Activated CD4-positive, alpha-beta T cell treated with anti-CD3 and anti-CD28 coated beads, Interleukin-2, Interleukin-6, amounts not matched to agents 100 ng/mL and 50 ng/mL, durations not matched to agents 16 hours and 8 hours (primary cell): Measurements from ENCODE around the gene PAXX.

ENCODE experiments used
- DNase-seq: peaks from one replicate; pipeline ENCODE4 v3.0.0-alpha.2; 2020

The PAXX gene

DNA sequence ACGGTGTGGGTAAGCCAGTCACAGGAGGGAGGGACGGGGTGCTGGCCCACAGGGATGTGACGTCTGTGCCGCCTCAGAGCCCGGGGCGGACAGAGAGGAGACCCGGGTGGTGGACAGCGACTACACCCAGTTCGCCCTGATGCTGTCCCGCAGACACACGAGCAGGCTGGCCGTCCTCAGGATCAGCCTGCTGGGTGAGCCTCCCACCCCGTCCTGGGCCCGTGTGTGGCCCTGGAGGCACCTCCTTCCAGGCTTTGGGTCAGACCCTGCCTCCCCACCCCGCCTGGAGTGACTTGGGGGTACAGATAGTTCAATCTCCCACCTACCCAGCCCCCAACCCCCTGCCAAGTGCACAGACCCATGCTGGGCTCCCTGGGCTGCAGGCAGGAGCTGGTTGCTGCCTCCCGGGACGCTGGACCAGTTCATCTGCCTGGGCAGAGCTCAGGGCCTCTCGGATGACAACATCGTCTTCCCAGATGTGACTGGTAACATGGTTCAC, 38.4 kb upstream of the PAXX start:
- no peak for DNase-seq

DNA sequence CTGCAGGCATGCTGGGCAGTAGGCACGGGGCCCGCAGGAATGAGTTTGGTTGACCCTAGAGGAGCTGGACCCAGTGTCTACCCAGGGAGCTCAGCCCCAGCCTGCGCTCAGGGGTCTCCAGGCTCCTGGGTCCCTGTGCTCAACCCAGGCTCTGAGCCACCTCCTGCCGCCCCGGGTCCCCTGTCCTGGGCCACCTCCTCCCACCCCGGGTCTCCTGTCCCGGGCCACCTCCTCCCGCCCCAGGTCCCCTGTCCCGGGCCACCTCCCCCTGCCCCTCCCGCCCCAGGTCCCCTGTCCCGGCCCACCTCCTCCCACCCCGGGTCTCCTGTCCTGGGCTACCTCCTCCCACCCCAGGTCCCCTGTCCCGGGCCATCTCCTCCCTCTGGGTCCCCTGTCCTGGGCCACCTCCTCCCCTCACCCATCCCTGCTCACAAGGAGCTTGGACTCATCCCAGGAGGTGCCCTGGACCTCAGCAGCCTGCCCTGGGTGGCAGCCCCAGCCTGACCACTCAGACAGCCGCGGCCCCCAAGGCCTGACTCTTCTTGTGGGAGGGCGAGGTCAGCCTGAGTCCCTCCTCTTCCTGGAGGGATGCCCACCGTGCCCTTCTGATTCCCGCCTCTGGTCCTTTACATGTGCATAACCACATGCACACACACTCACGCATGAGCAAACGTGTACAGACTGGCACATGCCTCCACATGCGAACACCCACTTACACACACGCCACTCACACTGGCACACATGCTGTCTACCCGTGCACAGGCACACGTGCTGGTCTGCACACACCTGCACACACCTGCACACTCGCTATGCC, 37.7 kb upstream of the PAXX start:
- no peak for DNase-seq

DNA sequence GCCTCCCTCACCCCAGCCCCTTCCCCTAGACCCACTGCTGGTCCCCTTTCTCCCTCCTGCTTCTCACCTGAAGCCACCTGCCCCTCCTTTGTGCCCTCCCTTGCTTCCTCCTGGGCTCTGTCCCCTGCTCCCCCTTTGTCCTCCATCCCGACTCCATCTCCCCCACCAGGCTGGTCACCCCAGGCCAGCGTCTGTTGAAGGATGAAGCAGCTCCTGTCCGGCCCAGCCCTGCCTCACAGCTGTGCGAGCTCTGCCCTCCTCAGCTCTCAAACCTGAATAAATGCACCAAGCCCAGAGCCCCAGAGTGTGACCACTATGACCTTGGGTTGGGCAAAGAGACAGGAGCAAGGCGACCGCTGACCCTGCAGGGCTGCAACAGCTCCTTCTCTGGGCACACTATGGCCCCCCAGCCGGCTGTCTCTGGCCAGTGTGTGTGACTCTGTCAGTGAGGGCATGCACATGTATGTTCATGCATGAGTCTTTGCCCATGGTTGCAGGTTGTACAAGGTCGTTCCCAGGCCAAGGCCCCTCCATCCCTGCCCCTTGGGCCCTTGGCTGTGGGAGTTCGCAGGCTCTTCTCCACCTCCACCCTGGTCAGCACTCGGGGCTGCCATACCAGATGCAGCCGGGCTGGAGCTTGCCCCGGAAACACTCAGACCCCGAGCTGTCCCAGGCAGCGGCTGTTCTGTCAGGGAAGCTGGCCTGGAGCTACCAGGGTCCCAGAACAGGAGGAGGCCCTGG, 36.9 kb upstream of the PAXX start:
- DNase-seq, result no peak

DNA sequence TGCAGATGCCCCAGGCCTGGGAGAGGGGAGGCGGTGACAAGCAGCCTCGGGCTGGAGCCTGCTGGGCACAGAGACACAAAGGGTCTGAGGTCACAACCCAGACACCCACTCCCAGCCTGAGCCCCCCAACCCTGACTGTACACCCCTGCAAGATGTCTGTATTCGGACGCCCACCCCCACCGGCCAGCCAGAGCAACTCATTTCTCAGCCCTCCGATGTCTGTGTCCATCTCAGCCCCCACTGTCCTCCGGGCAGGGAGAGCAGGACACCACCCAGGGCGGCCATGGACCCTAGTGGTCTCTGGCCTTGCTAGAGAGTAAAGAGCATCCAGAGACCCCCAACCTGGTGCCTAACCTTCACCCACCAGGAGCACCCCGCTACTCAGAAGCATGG, 36.3 kb upstream of the PAXX start:
- no peak for DNase-seq

DNA sequence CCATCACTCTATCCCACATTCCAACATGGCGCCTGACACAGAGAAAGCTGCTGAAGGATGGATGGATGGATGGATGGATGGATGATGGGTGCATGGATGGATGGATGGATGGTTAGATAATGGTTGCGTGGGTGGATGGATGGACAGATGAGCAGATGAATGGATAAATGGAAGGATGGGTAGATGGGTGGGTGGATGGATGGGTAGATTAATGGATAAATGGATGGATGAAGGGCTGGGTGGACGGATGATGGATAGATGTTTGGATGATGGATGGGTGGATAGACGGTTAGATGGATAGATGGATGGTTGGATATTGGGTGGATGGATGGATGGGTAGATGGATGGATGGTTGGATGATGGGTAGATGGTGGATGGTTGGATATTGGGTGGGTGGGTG, 35.6 kb upstream of the PAXX start:
- DNase-seq, result no peak

DNA sequence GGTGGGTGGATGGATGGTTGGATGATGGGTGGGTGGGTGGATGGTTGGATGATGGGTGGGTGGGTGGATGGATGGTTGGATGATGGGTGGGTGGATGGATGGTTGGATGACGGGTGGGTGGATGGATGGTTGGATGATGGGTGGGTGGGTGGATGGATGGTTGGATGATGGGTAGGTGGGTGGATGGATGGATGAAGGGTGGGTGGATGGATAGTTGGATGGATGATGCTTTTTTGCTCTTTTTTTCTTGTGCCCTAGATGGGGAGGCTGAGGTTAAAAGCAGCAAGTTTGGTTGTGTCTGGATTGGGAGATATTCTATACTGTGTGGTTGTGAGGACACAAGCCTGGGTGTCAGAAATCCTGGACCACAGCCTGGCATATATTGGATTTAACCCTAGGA, 34.8 kb upstream of the PAXX start:
- no peak for DNase-seq

DNA sequence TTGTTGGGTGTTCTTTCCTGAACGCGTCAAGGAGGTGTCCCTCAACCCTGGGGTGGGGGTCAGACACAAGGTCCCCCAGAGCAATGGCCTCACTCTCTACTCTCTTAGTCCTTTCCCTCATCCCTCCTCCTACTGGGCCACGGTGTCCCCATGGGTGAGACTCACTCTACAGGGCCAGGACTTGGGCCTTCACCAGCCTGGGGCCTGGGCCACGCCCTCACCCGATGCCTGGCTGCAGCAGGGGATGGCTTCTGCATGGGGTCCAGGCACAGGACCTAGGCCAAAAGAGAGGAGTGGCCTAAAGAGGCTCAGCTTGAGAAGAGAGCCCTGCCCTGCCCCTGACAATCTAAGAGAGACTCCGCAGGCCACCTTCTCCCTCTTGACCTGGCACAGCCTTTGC, 34.3 kb upstream of the PAXX start:
- DNase-seq, result no peak

DNA sequence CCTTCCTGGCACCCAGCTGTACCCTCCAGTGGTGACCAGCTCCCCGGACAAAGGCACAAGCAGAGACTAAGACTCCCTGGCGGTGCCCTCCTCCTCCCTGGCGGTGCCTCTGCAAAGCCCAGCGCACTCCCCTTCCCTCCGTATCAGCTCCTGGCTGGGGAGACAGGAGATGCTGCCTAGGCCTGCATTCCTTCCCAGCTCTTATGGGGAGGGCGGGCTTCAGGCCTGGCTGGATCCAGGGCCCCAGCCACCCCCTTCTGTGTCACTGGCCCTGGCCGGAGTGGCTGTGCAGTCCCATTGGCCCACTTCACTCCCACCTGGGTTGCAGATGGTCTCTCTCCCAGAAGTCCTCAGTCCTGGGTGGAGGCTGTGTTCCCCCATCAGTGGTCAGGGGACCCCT, 33.7 kb upstream of the PAXX start:
- DNase-seq, result no peak

DNA sequence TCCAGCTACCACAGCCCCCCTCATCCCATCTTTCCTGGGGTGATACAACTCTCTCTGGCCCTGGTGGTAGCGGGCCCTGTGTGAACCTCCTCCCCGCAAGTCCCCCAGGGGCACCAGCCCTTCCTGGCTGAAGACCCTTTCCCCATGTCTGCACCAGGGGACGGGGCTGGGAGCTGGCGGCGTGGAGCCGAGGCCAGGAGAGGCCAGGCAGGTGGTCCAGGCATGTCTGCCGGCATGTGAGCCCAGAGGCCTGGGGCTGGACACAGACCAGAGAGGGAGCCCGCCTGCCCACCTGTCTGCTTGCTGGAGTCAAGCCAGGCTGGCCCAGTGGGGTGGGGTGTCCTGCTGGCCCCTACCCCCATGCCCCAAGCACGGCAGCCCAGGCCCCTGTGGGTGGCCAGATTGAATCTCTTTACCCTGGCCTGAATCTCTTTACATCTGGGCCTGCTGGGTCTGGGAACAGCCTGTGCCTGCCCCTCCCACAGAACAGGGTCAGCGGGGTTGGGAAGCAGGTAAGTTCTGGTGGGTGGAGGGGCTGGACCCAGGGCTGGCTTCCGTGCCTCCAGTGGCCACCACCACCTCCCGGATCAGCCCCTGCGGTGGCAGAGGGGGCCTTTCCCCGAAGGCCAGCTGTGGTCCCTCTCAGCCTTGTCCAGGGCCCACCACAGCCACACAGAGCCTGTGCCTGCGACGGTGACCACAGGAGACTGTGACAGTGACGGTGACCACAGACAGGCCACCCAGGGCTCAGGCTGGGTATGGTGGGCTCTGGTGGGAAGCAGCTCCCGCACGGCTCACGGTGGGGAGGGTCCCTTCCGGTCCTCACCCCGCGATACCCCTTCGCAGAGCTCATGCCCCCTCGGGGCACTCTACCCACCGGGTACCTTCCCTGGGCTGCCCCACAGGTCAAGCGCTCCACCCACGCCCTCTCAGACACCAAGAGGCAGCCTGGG, 33.0 kb upstream of the PAXX start:
- DNase-seq, result no peak

DNA sequence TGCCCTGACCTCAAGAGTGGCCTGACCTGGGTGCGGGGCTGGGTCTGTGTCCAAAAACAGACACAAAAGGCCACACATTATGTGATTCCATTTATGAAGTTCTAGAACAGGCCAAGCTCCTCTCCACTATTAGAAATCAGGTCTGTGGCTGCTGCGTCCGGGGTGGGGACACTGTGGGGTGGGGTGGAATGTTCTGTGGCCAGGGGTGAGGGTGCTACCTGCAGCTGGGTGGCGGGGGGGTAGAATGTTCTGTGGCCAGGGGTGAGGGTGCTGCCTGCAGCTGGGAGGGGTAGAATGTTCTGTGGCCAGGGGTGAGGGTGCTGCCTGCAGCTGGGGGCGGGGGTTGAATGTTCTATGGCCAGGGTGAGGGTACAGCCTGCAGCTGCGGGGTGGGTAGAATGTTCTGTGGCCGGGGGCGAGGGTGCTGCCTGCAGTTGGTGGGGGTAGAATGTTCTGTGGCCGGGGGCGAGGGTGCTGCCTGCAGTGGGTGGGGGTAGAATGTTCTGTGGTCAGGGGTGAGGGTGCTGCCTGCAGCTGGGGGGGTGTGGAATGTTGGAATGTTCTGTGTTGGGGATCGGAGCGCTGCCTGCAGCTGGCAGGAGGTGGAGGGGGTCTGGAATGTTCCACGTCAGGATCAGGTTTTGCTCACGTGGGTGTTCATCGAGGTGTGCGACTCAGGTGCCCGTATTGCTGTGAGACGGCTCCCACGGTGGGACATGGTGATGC, 31.8 kb upstream of the PAXX start:
- no peak for DNase-seq

DNA sequence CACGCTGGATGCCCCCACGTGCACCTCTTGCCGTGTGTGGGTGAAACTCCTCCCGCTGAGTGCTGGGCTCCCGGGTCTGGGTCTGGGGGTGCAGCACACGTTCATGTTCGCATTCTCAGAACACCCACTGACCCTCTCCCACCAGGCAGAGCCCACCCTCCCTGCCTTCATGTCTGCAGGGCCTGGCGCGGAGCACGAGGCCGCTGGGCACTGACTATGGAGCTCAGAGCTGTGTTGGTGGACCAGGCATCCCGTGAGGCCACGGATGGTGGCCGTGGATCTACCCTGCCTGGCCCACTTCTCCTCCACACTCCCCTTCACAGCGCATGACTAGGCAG, 31.3 kb upstream of the PAXX start:
- DNase-seq, result no peak

DNA sequence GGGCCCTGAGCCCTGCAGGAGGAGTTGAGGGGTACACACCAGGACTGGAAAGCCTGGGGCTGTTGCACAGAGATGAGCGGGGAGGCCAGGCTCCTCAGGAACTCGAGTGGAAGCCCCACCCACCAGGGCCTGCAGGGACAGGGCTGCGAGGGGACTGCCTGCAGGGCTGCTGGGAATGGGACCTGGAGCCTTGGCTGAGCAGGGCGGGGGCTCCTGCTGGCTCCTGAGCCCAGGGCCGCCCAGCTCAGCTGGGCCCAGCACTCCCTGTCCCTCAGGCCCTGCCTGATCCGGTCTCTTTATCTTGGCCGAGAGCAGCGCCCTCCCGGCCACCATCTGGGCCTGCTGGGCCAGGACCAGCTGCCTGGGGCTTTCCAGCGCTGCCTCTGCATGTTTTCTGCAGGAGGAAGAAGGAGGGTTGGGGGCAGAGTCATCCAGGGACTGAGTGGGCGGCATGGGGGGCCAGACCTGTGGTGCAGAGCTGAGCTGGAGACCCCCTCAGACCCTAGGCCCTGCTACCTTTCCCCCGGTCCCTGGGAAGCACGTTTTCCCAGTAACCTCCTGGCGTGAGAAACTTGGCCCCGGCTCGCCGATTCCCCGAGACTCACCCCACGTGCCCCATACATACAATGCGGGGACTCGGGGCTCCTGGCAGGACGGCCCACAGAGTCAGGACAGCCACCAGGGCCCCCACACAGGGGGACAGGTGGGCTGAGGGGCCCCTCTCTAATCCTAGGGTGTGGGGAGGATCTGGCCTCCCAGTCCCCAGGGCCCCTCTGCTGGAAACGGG, 30.8 kb upstream of the PAXX start:
- no peak for DNase-seq

DNA sequence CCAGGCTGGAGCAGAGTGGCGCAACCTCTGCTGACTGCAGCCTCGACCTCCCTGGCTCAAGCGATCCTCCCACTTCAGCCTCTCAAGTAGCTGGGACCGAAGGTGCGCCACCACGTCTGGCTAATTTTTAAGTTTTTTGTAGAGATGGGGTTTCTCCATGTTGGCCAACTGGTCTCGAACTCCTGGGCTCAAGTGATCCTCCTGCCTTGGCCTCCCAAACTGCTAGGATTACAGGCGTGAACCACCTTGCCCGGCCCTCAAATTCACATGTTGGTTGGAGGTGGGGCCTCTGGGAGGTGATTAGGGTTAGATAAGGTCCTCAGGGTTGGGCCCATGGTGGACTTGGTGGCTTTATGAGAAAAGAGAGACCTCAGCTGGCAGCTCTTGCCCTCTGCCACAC, 30.1 kb upstream of the PAXX start:
- DNase-seq, result no peak

DNA sequence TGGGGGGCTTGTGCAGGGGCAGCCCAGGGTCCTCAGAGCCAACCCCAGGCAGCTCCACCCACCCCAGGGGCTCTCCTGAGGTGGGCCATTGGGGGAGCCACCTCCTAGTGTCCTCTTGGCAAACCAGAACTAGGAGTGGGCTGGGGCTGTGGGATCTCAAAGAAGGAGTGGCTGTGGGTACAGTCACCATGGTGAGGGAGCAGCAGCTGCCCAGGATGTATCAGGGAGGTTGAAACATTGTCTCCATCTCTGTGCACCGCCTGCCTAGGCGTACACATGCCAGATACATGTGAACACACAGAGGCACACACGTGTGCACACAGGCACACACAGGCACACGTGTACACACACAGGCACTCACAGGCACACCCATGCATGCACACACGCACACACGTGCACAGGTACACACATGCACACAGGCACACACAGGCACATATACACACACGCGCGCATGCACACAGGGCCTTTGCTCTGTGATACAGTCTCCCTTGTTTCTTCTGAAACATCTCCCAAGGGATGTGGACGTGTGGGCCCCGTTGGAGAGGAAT, 29.4 kb upstream of the PAXX start:
- DNase-seq, result no peak

DNA sequence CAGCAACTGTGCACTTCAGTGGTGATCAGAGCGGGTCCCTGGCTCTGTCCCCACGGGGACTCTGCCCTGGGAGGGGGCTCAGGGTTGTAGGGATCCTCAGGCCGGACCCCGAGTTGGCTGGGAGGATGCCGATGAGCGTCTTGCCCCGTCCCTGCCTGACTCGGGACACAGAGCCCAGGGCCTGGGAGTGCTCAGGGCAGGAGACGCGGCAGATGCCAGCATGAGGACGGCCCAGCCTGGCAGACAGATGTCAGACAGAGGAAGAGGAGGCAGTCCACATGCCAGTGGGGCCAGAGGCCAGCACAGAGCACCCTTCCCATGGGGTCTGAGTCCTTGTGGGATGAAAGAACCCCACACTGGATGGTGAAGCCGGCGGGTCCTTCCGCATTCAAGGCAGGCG, 28.9 kb upstream of the PAXX start:
- DNase-seq, result no peak

DNA sequence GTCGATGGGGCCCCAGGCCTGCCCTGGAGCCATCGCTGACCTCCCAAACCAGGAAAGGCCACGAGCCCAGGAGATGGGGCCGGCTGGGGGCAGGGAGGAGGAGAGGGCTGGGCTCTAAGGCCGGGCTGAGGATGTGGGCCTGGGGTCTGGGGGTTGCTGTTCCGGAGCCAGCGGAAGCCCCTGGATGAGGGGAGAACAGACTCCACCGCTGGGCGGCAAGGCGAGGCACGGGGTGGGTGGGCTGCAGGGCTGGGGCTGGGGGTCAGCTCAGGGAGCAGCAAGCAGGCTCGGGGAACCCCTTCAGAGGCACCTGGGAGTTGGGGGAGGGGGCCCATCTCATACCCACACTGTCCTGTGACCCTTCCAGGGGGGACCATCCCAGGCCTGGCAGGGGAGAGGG, 28.5 kb upstream of the PAXX start:
- no peak for DNase-seq

DNA sequence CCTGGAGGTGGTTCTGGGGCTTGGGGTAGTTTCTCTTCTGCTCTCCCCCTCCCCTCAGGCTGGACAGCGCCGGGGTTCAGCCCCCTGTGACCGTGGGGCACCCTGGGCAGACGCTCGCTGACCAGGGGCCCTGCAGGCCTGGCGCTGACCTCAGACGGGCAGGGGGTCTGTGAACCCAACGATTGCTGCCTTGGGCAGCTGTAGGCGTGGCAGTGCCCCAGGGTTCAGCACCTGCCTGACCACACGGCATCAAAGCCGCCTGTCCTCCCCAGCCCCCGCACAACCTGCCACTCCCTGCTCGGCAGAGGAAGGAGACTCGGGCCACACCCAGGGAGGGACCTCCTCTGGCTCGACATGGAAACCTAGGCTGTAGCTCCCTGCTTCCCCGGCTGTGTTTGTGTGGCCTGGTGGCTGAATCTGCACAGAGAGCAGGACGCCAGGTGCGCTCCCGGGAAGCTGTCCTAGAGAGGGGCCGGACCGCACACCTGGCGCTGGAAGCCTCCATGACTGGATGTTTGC, 28.0 kb upstream of the PAXX start:
- no peak for DNase-seq

DNA sequence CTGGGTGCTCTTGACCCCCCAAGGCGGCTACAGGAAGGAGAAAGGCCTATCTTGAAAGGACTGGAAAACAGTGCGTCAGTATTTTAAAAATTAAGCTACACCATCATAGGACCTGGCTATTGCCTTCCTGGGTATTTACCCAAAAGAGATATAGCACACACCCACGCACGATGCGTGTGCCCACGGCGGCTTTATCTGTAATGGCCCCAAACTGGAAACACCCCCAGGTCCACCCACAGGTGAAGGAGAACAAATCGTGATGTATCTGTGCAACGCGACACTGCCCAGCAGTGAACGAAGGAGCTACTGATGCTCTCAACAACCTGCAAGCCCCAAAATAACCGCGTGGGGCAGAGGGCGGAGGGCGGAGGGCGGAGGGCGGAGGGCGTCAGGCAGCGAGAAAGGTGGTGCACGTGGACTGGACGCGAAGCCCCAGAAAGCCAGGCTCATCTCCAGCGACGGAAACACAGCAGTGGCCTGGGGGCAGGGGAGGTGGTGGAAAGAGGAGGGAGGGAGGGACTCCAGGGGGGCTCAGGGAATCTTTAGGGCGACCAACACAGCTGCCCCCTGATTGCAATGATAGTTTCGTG, 27.3 kb upstream of the PAXX start:
- DNase-seq, result no peak

DNA sequence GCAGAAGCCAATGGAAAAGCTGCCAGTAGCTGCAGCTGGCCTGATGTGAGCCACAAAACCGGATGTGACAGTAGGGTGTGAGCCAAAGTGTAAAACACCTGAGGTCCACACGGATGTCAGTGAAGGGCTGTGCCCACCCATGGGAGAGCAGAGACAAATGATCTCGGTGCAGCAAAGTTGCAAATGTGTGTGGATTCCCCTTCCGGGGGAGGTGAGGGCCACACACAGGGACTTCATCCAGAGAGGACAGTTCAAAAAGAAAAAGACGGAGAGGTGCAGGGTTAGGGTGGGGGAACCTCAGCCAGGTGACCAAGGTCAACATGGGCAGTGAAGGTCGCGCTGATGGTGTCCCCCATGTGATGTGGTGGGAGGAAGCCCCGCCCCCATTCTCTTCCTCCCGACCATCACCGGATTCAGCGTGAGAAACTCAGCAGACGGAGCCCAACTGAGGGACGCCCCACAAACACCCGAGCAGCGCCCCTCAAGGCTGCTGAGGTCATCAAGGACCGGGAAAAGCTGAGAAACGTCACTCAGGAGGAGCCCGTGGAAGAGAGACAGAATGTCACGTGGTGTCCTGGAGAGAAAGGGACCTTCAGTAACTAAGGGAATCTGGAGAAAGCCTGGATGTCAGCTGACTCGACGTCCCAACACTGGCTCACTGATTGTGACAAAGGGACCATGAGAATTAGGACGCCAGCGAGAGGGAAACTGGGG, 26.3 kb upstream of the PAXX start:
- DNase-seq, result peak; percentile 34
